ENCODE measurements around the gene PRB2.
"Not testable (repeated sequence)": the region's sequence is repeated elsewhere in the genome, so short reads cannot be mapped to it uniquely, and the experiment has no call there.

The PRB2 gene

DNA sequence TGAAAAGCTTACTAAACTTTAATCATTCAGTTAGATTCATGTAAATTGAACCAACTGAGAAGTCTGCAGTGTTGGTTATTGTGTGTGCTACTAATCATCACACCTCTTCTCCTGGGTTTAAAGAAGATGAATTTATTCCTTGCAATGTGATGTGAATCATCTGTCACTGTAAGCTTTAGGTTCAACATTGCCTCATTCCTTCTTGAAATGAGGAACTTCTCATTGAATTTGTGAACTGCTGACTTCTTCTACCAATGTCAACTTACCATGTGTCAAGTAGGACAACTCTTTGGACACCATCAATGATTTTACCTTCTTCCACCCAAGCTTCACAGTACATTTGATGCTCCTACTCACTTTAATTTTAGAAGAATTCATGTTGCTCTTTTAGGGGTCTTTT, 17.4 kb upstream of the PRB2 start:
- no peak overlapping the region for H3K9ac ChIP-seq
- no peaks in the 10 kb centered on the region for H3K27me3 ChIP-seq (ENCODE audit: control insufficient read depth, insufficient read depth, low read length)
- no peak overlapping the region for H3K4me3 ChIP-seq (ENCODE audit: low read depth, low read length)
- peaks cover 3% of the 10 kb centered on the region for H3K4me1 ChIP-seq
- no peaks in the 10 kb centered on the region for H3K36me3 ChIP-seq (ENCODE audit: control insufficient read depth, insufficient read depth, low read length)
- H2AFZ ChIP-seq, result no peak overlapping the region
- no peaks in the 10 kb centered on the region for H3K9me3 ChIP-seq (ENCODE audit: control insufficient read depth, low read length)
- TF ChIP-seq CTCF (IDR thresholded peaks at IDR 0.05), result no peak
- no peak overlapping the region for H3K27ac ChIP-seq
- H3K4me2 ChIP-seq (ENCODE audit: low read length), result no peak overlapping the region
- H3K79me2 ChIP-seq, result no peaks in the 10 kb centered on the region

DNA sequence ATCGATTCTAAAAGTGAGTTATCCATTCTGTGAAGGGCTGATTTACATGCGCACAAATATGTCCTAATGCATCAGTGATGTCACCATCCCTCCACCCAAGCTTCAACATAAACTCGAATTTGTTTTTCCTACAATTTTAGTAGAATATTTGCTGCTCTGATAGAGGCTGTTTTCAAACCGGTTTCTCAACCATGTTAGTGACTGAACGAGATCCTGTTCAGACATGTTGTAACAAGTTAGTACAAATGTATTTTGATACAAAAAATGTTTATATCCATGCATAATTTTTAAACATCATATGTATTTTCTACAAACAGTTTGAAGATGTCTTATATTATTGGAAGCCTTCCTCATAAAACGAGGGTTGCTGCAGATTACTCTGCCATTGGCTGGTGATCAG, 12.7 kb upstream of the PRB2 start:
- TF ChIP-seq CTCF (IDR thresholded peaks at IDR 0.05), result no peak
- H3K27me3 ChIP-seq (ENCODE audit: control insufficient read depth, insufficient read depth, low read length), result no peaks in the 10 kb centered on the region
- no peak overlapping the region for H3K4me2 ChIP-seq (ENCODE audit: low read length)
- no peaks in the 10 kb centered on the region for H3K9me3 ChIP-seq (ENCODE audit: control insufficient read depth, low read length)
- no peaks in the 10 kb centered on the region for H3K79me2 ChIP-seq
- H3K4me1 ChIP-seq, result peaks cover 13% of the 10 kb centered on the region
- H2AFZ ChIP-seq, result no peak overlapping the region
- H3K36me3 ChIP-seq (ENCODE audit: control insufficient read depth, insufficient read depth, low read length), result no peaks in the 10 kb centered on the region
- no peak overlapping the region for H3K9ac ChIP-seq
- H3K27ac ChIP-seq, result no peak overlapping the region
- H3K4me3 ChIP-seq (ENCODE audit: low read depth, low read length), result no peak overlapping the region

- no peak for TF ChIP-seq CTCF (IDR thresholded peaks at IDR 0.05)
- Histone ChIP-seq H3K9ac (no peak overlapping the region), H3K36me3 (ENCODE audit: control insufficient read depth, insufficient read depth, low read length) (no peaks in the 10 kb centered on the region), H3K27me3 (ENCODE audit: control insufficient read depth, insufficient read depth, low read length) (no peaks in the 10 kb centered on the region), H3K4me2 (ENCODE audit: low read length) (no peak overlapping the region), H3K9me3 (ENCODE audit: control insufficient read depth, low read length) (no peaks in the 10 kb centered on the region), H2AFZ (peak overlapping the region; percentile 41), H3K4me1 (peaks cover 13% of the 10 kb centered on the region), H3K79me2 (no peaks in the 10 kb centered on the region), H3K4me3 (ENCODE audit: low read depth, low read length) (no peak overlapping the region), H3K27ac (peak overlapping the region; percentile 77)
These were observed 2.0 kb upstream of the PRB2 start for GRCh38 chr12:11397366-11397765.

- H3K9ac ChIP-seq, H3K79me2 ChIP-seq: not testable (repeated sequence)
These were observed 3.9 kb downstream of the PRB2 start for GRCh38 chr12:11391456-11391855.

DNA sequence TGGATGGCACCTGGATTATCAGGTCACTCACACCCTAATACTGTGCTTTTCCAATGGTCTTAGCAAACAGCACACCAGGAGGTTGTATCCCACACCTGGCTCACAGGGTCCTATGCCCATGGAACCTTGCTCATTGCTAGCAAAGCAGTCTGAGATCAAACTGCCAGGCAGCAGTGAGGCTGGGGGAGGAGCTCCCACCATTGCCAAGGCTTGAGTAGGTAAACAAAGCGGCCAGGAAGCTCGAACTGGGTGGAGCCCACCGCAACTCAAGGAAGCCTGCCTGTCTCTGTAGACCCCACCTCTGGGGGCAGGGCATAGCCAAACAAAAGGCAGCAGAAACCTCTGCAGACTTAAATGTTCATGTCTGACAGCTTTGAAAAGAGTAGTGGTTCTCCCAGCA, 17.9 kb downstream of the PRB2 start:
- H3K79me2 ChIP-seq; H3K9ac ChIP-seq; H3K4me2 ChIP-seq (ENCODE audit: low read length); H3K4me3 ChIP-seq (ENCODE audit: low read depth, low read length); H3K27me3 ChIP-seq (ENCODE audit: control insufficient read depth, insufficient read depth, low read length); H3K27ac ChIP-seq; H3K4me1 ChIP-seq; H3K9me3 ChIP-seq (ENCODE audit: control insufficient read depth, low read length); H3K36me3 ChIP-seq (ENCODE audit: control insufficient read depth, insufficient read depth, low read length); H2AFZ ChIP-seq: not testable (repeated sequence)

More at GRCh38 chr12:11391456-11391855, 3.9 kb downstream of the PRB2 start:
- H2AFZ ChIP-seq; H3K4me3 ChIP-seq (ENCODE audit: low read depth, low read length); H3K27me3 ChIP-seq (ENCODE audit: control insufficient read depth, insufficient read depth, low read length); H3K4me2 ChIP-seq (ENCODE audit: low read length); H3K4me1 ChIP-seq; H3K27ac ChIP-seq; H3K9me3 ChIP-seq (ENCODE audit: control insufficient read depth, low read length); H3K36me3 ChIP-seq (ENCODE audit: control insufficient read depth, insufficient read depth, low read length): not testable (repeated sequence)

- no peaks in the 10 kb centered on the region for H3K79me2 ChIP-seq
- H3K9me3 ChIP-seq (ENCODE audit: control insufficient read depth, low read length), result no peaks in the 10 kb centered on the region
- H3K9ac ChIP-seq, result no peak overlapping the region
- TF ChIP-seq CTCF (IDR thresholded peaks at IDR 0.05), result no peak
- no peaks in the 10 kb centered on the region for H3K27me3 ChIP-seq (ENCODE audit: control insufficient read depth, insufficient read depth, low read length)
- no peaks in the 10 kb centered on the region for H3K36me3 ChIP-seq (ENCODE audit: control insufficient read depth, insufficient read depth, low read length)
- no peak overlapping the region for H3K4me3 ChIP-seq (ENCODE audit: low read depth, low read length)
- no peak overlapping the region for H3K4me2 ChIP-seq (ENCODE audit: low read length)
- H3K4me1 ChIP-seq, result peaks cover 14% of the 10 kb centered on the region
- H2AFZ ChIP-seq, result no peak overlapping the region
- H3K27ac ChIP-seq, result no peak overlapping the region
These were observed 34.2 kb downstream of the PRB2 start for GRCh38 chr12:11361151-11361550.

DNA sequence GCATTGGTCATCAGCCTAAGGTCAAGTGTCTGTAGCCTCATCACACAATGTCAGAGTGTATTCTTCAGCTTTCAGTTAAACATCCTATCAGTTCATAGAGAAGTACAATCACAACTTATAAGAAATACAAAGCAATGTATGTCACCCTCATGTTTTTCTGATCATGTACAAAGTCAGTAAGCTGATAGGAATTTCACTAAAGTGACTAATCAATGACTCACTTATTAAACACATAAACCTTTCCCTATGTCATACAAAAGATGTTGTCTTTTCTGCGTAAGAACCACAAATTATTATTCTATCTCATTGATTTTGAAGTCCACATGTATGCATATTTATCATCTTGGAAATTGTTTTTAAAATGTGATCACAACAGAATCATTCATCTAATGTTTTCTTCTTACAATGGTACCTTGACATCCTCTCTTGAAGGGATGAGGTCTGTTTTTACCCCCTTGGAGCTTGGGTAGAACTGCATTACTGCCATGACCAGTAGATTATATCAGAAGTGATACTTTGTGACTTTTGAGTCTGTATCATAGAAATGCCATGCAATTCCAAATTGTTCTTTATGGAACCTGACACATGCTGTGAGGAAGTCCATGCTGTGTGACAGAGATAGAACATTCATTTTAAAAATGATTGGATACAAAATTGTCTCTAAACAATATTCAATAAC, 35.0 kb downstream of the PRB2 start:
- not testable (repeated sequence) for H3K4me2 ChIP-seq (ENCODE audit: low read length); H3K9ac ChIP-seq; H2AFZ ChIP-seq; H3K27me3 ChIP-seq (ENCODE audit: control insufficient read depth, insufficient read depth, low read length); H3K36me3 ChIP-seq (ENCODE audit: control insufficient read depth, insufficient read depth, low read length); H3K27ac ChIP-seq; H3K79me2 ChIP-seq; H3K4me1 ChIP-seq; H3K9me3 ChIP-seq (ENCODE audit: control insufficient read depth, low read length); H3K4me3 ChIP-seq (ENCODE audit: low read depth, low read length)

DNA sequence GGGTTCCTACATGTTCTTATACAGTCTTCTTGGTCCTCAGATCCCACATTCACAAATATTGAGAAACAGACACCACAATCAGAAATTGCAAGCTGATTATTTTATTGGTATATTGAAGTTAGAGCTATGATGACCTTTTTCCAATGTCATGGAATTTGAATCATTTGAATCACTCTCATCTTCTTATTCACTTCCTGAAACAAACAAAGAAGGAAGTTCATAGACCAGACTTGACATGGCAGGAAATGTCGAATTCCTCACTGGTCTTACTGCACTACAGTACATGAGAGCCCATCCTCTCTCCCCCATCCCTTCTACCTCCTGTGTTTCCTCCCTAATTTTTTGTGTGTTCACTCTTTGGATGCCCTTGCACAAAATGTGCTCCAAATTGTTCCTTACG, 43.6 kb downstream of the PRB2 start:
- H2AFZ ChIP-seq; H3K27ac ChIP-seq; H3K36me3 ChIP-seq (ENCODE audit: control insufficient read depth, insufficient read depth, low read length); H3K9me3 ChIP-seq (ENCODE audit: control insufficient read depth, low read length); H3K27me3 ChIP-seq (ENCODE audit: control insufficient read depth, insufficient read depth, low read length); H3K4me1 ChIP-seq; H3K9ac ChIP-seq; H3K4me2 ChIP-seq (ENCODE audit: low read length); H3K4me3 ChIP-seq (ENCODE audit: low read depth, low read length); H3K79me2 ChIP-seq: not testable (repeated sequence)
